Femur (tissue), 1 donor: ENCODE measurements around the gene ELN.
A peak's percentile ranks its signal among the peaks of the same experiment; 100 is the strongest.

Source experiments
- DNase-seq: peaks from one replicate; pipeline ENCODE4 v3.0.0-alpha.2; 2017

ELN gene

DNA sequence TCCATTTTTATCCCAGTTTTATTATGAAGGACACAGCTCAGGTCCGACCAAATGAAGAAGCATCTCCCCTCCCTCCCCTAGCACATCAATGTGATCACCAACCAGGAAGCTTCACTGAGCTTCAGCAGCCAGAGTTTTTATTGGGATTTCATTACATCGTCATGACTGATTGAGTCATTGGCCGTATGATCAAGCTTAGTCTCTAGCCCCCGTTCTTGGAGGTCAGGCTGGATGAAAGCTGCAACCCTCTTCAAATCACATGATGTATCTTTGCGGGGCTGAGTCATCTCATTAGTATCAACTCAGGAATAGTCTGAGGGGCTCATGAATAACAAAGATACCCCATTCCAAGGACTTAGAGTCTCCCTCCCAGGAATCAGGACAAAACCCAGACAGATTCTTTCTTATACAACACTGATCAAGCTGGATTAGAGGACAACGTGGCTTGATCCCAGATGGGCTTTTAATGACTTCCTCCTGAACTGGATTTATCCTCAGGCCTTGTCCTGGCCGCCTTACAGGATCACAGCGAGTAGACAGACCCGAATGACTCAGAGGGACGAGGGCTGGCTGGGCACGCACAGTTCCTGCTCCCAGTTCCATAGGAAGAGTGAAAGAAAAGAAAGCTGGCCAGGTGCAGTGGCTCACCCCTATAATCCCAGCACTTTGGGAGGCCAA is 70.1 kb downstream of the ELN start:
- DNase-seq, result peak; percentile 57

DNA sequence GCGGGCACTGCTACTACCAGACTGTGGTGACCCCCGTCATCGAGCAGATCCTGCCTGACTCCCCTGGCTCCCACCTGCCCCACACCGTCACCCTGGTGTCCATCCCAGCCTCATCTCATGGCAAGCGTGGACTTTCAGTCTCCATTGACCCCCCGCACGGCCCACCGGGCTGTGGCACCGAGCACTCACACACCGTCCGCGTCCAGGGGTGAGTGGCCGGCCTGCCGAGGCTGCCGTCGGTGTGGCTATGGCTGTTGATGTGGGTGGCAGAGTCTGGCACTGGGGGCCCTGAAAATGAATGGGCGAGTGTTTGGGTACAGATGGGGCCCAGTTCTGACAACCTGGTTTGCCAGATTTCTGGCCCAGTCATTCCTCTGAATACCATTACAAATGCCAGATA is 71.1 kb downstream of the ELN start:
- no peak for DNase-seq

DNA sequence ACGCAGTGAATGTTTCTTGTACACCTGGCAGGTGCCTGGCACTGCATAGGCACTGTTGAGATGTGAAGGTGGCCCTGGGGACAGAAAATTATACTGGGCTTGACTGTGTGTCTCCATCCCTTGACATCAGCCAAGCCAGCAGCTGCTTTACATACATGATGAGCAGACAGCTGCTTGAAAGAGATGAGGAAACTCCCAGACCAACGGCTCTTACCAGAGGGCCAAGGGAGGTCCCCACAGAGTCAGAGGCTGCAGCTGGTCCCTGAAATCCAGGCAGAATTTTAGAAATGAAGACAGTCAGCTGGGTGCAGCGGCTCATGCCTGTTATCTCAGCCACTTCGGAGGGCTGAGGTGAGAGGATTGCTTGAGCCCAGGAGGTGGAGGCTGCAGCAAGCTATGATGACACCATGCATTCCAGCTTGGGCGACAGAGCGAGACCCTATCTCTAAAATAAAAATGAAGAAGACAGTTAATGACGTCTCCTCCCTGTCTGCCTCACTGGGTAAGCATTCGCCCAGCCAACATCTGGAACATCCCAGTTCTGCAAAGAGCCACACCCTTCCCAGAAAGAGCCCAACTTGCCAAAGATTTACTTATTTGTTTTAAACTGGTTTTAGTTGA is 73.2 kb downstream of the ELN start:
- DNase-seq, result peak; percentile 80

DNA sequence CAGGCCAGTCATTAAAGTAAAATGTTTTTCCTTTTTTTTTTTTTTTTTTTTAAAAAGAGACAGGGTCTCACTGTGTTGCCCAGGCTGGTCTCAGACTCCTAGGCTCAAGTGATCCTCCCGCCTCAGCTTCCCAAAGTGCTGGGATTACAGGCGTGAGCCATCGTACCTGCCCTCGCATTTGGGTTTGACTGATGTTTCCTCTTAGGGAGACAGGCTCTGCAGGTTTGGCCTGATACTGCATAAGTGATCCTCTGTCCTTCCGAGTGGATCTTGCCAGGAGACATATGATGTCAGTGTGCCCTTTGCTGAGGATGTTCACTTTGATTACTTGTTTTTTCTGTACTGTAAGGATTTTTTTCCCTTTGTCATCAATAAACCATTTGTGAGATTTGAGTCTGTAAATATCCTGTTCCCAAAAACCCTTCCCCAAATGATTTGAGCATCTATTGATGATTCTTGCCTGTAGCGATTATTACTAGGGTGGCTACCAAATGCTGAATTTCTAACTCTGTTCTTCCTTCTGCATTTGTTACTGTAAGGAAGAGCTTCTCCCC is 75.3 kb downstream of the ELN start:
- DNase-seq, result no peak

DNA sequence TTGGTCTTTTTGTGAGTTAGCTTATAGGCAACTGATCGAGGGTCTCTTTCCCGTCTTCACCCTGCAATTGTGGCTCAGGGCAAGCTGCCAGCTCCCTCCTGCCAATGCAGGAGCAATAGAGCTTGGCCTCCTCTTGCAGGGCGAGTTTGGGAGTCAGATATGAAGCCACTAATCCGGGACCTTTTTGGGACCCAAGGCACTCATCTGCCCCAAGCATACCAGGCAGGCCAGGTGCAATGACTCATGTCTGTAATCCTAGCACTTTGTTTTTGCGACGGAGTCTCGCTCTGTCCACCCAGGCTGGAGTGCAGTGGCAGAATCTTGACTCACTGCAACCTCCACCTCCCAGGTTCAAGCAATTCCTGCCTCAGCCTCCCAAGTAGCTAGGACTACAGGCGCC is 76.7 kb downstream of the ELN start:
- peak; percentile 42 for DNase-seq

DNA sequence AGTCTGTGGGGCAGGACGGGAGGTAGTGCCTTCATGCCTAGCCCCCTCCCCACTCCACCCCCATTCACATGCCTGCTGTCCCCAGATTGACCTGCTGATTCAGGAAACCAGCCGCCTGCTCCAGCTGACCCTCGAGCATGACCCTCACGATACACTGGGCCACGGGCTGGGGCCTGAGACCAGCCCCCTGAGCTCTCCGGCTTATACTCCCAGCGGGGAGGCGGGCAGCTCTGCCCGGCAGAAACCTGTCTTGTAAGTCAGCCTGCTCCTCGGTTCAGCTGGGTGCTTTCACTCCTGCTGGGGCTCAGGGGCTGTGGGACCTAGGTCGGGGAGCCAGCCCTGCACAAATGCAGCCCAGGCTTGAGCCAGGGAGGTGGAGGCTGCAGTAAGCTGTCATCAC is 78.0 kb downstream of the ELN start:
- DNase-seq, result no peak

DNA sequence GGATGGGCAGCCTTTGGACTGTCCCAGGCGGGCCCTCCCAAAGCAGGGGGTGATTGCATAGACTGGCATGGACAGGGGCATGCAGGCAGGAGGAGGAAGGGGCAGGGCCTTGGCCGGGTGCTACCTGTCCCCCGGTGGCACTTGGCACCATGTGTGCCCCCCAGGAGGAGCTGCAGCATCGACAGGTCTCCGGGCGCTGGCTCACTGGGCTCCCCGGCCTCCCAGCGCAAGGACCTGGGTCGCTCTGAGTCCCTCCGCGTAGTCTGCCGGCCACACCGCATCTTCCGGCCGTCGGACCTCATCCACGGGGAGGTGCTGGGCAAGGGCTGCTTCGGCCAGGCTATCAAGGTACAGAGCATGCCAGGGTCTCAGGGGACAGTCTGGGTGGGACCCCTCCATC is 78.9 kb downstream of the ELN start:
- no peak for DNase-seq

DNA sequence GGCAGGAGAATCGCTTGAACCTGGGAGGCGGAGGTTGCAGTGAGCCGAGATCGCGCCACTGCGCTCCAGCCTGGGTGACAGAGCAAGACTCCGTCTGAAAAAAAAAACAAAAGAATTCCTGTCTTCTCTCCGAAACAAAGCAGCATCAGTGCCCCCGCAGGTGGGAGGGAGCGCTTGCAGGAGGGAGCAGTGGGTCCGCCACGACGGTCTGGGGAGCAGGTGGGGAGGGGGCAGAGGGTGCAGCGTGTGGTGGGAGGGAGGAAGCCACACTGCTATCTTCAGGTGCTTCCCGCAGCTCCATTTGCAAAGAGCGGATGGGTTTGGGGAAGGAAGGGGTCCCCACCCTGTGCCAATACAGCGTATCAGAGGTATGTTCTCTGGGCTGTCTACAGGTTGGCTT is 87.4 kb downstream of the ELN start:
- no peak for DNase-seq

DNA sequence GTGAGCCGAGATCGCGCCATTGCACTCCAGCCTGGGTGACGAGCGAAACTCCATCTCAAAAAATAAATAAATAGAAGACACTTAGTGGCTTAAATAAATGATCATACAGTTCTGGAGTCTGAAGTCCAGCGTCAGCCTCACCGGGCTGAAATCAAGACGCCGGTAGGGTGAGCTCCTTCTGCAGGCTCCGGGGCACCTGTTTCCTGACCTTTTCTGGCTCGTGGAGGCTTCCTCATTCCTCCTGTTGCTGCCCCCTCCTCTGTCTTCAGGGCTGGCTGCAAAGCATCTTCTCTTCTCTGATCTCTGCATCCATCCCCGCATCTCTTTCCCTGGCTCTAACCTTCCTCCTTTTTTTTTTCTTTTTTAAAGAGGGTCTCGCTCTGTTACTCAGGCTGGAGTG is 88.4 kb downstream of the ELN start:
- DNase-seq, result no peak
